Prostate gland (tissue), 2 donors: ENCODE data around the gene CCDC92. TPM values are rescaled to one million over a fixed set of nuclear protein-coding genes. Genes with fewer than 3 reads are reported as not detected.

ENCODE experiments used
- DNase-seq: peaks from one replicate; pipeline ENCODE4 v3.0.0-alpha.2; 2019; ENCODE audit warnings: low spot score
- H3K27ac ChIP-seq, 2 donors: fragments of 200-600 bp; sonication (generic); 2 replicates each; pipeline ENCODE4 v1.5.1; 2017 to 2019
- H3K27me3 ChIP-seq: fragments of 200-600 bp; sonication (generic); replicated peaks from 2 replicates; pipeline ENCODE4 v1.5.1; 2019; ENCODE audit not compliant: insufficient read depth
- H3K36me3 ChIP-seq, 2 donors: fragments of 200-600 bp; sonication (generic); 1 replicate in 1 of 2; 2 replicates in 1 of 2; pipeline versions ENCODE4 v1.5.1 to v1.8.1; 2017 to 2019
- H3K4me1 ChIP-seq: fragments of 200-600 bp; sonication (generic); replicated peaks from 2 replicates; pipeline ENCODE4 v1.5.1; 2019
- H3K4me3 ChIP-seq, 2 donors: fragments of 200-600 bp; sonication (generic); 2 replicates each; pipeline ENCODE4 v1.5.1; 2017 to 2019
- H3K9me3 ChIP-seq: fragments of 200-600 bp; sonication (generic); 2 replicates; pipeline ENCODE4 v1.5.1; 2017
- CTCF ChIP-seq, 4 experiments: fragments of 200-600 bp in 2 of 4; fragments of 450-650 bp in 2 of 4; sonication (generic) in 2 of 4; IDR thresholded peaks; 1 replicate in 3 of 4; 2 replicates in 1 of 4; pipeline ENCODE4 v1.5.1; 2016 to 2019; ENCODE audit warnings: antibody characterized with exemption in 4 of 4, mild to moderate bottlenecking in 2 of 4, moderate library complexity in 2 of 4
- POLR2A ChIP-seq: fragments of 450-650 bp; IDR thresholded peaks from one replicate; pipeline ENCODE4 v1.6.1; 2016; ENCODE audit warnings: antibody characterized with exemption, mild to moderate bottlenecking
- POLR2AphosphoS5 ChIP-seq: sonication (generic); formaldehyde crosslinking; IDR thresholded peaks from one replicate; pipeline ENCODE4 v1.6.1; 2017; ENCODE audit warnings: antibody characterized with exemption
- WGBS: methylation state at CpG from one replicate; pipeline ENCODE4 v1.1.5; 2018; 5-methylcytosine and 5-hydroxymethylcytosine counted together
- intact Hi-C: fragments of 100-400 bp; cut with DNase I; formaldehyde crosslinking; loops from one replicate; pipeline ENCODE4 v1.14.2; 2022
- total RNA-seq, 2 donors: library from RNA; depleted of rRNA; stranded (reverse); fragments of >200 nt; gene quantifications; one replicate each; pipeline ENCODE4 v1.1.0, GENCODE V29; 2016

Gene CCDC92
- total RNA-seq, 2 donors from 2014 or later, result 22.4 to 42.9 TPM

- Histone ChIP-seq H3K4me1 (no peaks in the 10 kb centered on the region), H3K4me3 (no peak overlapping the region), H3K27me3 (no peaks in the 10 kb centered on the region), H3K9me3 (no peaks in the 10 kb centered on the region), H3K27ac (no peak overlapping the region), H3K36me3 (no peaks in the 10 kb centered on the region)
- no peak for DNase-seq
- WGBS, result 75% methylated on average over 5 of the region's 5 CpGs
- intact Hi-C loops, result no loop called here
- TF ChIP-seq POLR2A (no peak), CTCF (IDR thresholded peaks at IDR 0.05) (no peak), POLR2AphosphoS5 (no peak)
Observed at GRCh38 chr12:123997908-123998307, 25.3 kb upstream of the CCDC92 start.

GRCh38 chr12:123997033-123997822 is 24.6 kb upstream of the CCDC92 start:
- H3K9me3 ChIP-seq, result no peaks in the 10 kb centered on the region
- no peaks in the 10 kb centered on the region for H3K4me1 ChIP-seq
- no peaks in the 10 kb centered on the region for H3K36me3 ChIP-seq
- no peak for DNase-seq
- H3K27ac ChIP-seq, result no peak overlapping the region
- H3K4me3 ChIP-seq, result no peak overlapping the region
- intact Hi-C loops, result no loop called here
- 65% methylated on average over 6 of the region's 6 CpGs for WGBS
- TF ChIP-seq POLR2AphosphoS5 (no peak), CTCF (IDR thresholded peaks at IDR 0.05) (no peak), POLR2A (no peak)
- H3K27me3 ChIP-seq, result no peaks in the 10 kb centered on the region

- intact Hi-C loops, result no loop called here
- no peak for DNase-seq
- WGBS, result 78% methylated on average over 6 of the region's 6 CpGs
- Histone ChIP-seq H3K4me3 (no peak overlapping the region), H3K27ac (no peak overlapping the region), H3K36me3 (no peaks in the 10 kb centered on the region), H3K4me1 (no peaks in the 10 kb centered on the region), H3K27me3 (no peaks in the 10 kb centered on the region), H3K9me3 (no peaks in the 10 kb centered on the region)
- TF ChIP-seq CTCF (IDR thresholded peaks at IDR 0.05) (no peak), POLR2AphosphoS5 (no peak), POLR2A (no peak)
Observed at GRCh38 chr12:123996581-123996980, 23.9 kb upstream of the CCDC92 start.

DNA sequence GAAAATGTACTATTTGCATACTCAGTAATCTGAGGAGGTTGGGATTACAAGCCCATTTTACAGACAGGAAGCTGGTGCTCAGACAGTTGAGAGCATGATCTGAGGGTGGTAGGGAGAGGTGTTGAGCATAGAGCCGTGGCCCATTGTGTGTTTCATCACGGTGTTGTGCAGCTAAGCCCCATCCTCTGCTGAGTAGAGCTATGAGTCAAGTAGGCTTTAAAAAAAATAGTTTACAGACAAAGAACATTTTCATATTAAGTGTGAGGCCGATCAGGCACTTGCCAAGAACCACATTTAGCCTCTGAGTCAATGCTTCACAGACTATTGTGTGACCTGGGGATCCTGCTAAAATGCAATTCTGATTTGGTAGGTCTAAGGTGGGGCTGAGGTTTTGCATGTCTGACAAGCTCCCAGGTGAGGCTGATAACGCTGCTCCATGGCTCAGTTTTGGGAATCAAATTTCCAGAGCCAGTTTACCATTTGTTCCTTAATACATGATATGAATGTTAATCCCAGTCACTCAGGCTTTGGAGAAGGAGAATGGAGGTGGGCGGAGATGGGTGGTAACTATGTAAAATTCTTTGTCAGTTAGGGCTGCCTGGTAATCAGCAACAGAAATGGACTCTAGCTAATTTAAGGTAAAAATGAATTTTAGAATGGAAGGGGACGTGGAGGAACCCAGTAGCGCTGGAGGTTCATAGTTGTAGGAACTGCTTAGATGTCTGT is 22.6 kb upstream of the CCDC92 start:
- intact Hi-C loops, result no loop called here
- no peaks in the 10 kb centered on the region for H3K4me1 ChIP-seq
- 72% methylated on average over 7 of the region's 7 CpGs for WGBS
- no peak for TF ChIP-seq CTCF (IDR thresholded peaks at IDR 0.05)
- no peak for TF ChIP-seq POLR2AphosphoS5
- TF ChIP-seq POLR2A, result no peak
- no peaks in the 10 kb centered on the region for H3K9me3 ChIP-seq
- H3K27ac ChIP-seq, result no peak overlapping the region
- H3K27me3 ChIP-seq, result no peaks in the 10 kb centered on the region
- H3K36me3 ChIP-seq, result no peaks in the 10 kb centered on the region
- no peak overlapping the region for H3K4me3 ChIP-seq
- no peak for DNase-seq
